Common myeloid progenitor, CD34-positive (primary cell): ENCODE data around the gene PLXNB2.
A peak's percentile ranks its signal among the peaks of the same experiment; 100 is the strongest.

Source experiments
- CTCF ChIA-PET: fragments of 350-600 bp; sonication (Branson Sonifier 250); formaldehyde crosslinking; loops from one replicate; lab custom pipeline; 2021; ENCODE audit warnings: antibody characterized with exemption; lab: Charles Lee
- POLR2A ChIA-PET: fragments of 350-600 bp; sonication (Branson Sonifier 250); formaldehyde crosslinking; loops from one replicate; lab custom pipeline; 2021; ENCODE audit warnings: antibody characterized with exemption; lab: Charles Lee
- DNase-seq, 3 donors: peaks; one replicate each; pipeline versions ENCODE4 v3.0.0 to v3.0.0-alpha.2; 2013
- H3K27ac ChIP-seq, 2 experiments: 1 replicate in 1 of 2; 2 replicates in 1 of 2; pipeline ENCODE4 v1.7.0; 2013; ENCODE audit warnings: inconsistent platforms in 2 of 2, low read length in 2 of 2, mild to moderate bottlenecking in 2 of 2, low read depth in 1 of 2, moderate library complexity in 1 of 2; ENCODE audit not compliant: severe bottlenecking in 2 of 2, insufficient read depth in 1 of 2, poor library complexity in 1 of 2
- H3K27me3 ChIP-seq, 5 experiments: replicated peaks in 2 of 5; 1 replicate in 3 of 5; 2 replicates in 2 of 5; pipeline versions ENCODE4 v1.6.1 to v1.7.0; 2013; ENCODE audit warnings: low read length in 4 of 5, mild to moderate bottlenecking in 2 of 5, moderate library complexity in 2 of 5, inconsistent platforms in 1 of 5; ENCODE audit not compliant: insufficient read depth in 5 of 5, control insufficient read depth in 4 of 5
- H3K36me3 ChIP-seq, 4 experiments: 1 replicate in 2 of 4; 2 replicates in 2 of 4; pipeline versions ENCODE4 v1.6.1 to v1.7.0; 2013; ENCODE audit warnings: low read length in 3 of 4, control low read depth in 1 of 4, mild to moderate bottlenecking in 1 of 4; ENCODE audit not compliant: control insufficient read depth in 4 of 4, insufficient read depth in 4 of 4
- H3K4me1 ChIP-seq, 4 experiments: 1 replicate in 3 of 4; 2 replicates in 1 of 4; pipeline versions ENCODE4 v1.6.1 to v1.7.1; 2013; ENCODE audit warnings: low read length in 3 of 4, mild to moderate bottlenecking in 3 of 4, control low read depth in 1 of 4, inconsistent platforms in 1 of 4, moderate library complexity in 1 of 4; ENCODE audit not compliant: control insufficient read depth in 4 of 4, insufficient read depth in 4 of 4; ENCODE audit errors: control extremely low read depth in 1 of 4
- H3K4me3 ChIP-seq, 7 experiments: 1 replicate in 4 of 7; 2 replicates in 3 of 7; pipeline versions ENCODE4 v1.5.1 to v1.7.0; 2013; ENCODE audit warnings: mild to moderate bottlenecking in 7 of 7, low read length in 6 of 7, moderate library complexity in 6 of 7, inconsistent platforms in 2 of 7, low read depth in 2 of 7, control low read depth in 1 of 7; ENCODE audit not compliant: insufficient read depth in 4 of 7, control insufficient read depth in 1 of 7; ENCODE audit errors: extremely low read depth in 1 of 7
- H3K9me3 ChIP-seq, 5 experiments: 1 replicate in 4 of 5; 2 replicates in 1 of 5; pipeline versions ENCODE4 v1.6.1 to v1.7.1; 2013; ENCODE audit warnings: low read length in 4 of 5, mild to moderate bottlenecking in 2 of 5, inconsistent platforms in 1 of 5, low read depth in 1 of 5, moderate library complexity in 1 of 5; ENCODE audit not compliant: control insufficient read depth in 4 of 5, insufficient read depth in 2 of 5; ENCODE audit errors: control extremely low read depth in 1 of 5
- WGBS: methylation state at CpG from one replicate; pipeline ENCODE4 v1.1.5; 2013; ENCODE audit not compliant: insufficient coverage; 5-methylcytosine and 5-hydroxymethylcytosine counted together

The PLXNB2 gene

DNA sequence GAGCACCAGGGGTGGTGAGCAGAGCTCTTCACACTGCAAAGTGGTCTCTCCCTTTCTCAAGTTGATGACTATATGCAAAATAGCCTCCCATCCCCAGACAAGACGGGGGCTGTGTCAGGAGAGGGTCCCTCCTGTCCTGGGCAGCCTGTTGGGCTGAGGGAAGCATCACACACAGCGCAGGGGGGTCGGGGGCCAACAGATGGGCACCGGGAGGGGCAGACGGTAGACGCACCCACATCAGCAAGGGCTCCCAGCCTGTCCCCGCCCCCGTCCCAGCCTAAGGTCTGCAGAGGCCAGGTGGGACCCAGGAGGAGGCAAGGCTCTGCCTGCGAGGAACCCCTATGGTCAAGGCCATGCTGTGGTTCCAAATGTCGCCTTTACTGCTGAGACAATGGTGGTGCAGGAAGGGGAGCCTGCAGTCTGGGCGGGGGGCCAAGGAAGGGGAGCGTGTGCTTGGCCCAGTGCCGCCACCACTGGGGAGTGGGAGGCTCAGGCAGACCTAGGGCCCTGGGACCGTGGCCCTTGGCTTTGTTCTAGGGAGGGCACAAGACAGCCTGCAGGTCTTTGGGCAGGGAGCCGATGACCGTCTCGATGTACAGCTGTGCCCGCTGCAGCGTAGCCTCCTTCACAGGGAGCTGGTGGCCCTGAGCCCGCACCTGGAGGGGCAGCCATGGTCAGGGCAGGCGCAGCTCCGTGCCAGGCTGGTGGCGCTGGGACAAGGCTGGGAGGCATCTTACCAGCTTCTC is 4.3 kb upstream of the PLXNB2 start:
- ChIA-PET CTCF (interaction anchor here (0.9 to 1.5 kb wide), 2 partner anchors 15 to 17 kb away, joined by 3 read pairs; partner anchors contain the start of gene DENND6B), POLR2A (interaction anchor here (0.9 kb wide), 1 partner anchor 10 kb away, joined by 3 read pairs; no protein-coding TSS in a partner anchor)
- no peak for DNase-seq
- Histone ChIP-seq H3K4me3 (no peak overlapping the region), H3K9me3 (no peaks in the 10 kb centered on the region), H3K36me3 (peaks cover 0 to 5% (median 2%) of the 10 kb centered on the region in 4 experiments), H3K27ac (no peak overlapping the region), H3K27me3 (no peaks in the 10 kb centered on the region), H3K4me1 (peaks cover 0 to 59% (median 54%) of the 10 kb centered on the region in 4 experiments)
- 94% methylated on average over 23 of the region's 23 CpGs for WGBS

DNA sequence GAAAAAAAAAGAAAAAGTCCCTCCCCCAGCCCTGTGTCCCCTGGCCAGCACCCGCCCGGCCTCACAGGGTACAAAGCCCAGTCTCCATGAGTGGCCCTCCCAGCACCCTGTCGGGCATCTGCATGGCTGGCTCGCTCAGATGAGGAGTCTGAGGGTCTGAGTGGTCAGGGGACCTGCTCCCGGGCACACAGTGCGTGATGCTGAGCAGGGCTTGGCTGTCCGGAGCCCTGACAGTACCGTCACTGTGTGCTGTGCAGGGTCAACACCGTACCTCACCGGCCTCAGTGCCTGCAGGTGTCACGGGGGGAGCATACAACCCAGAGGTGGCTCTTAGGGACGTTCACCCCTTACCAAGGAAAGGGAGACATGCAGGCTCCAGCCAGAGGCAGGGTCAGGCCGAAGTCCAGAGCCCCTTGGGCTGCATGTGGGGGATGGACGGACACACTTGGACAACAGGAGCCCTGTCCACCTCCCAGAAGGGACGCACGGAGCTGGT is 3.6 kb upstream of the PLXNB2 start:
- CTCF ChIA-PET: no interaction called here
- Histone ChIP-seq H3K36me3 (peaks cover 0 to 5% (median 2%) of the 10 kb centered on the region in 4 experiments), H3K9me3 (no peaks in the 10 kb centered on the region), H3K4me1 (peaks cover 0 to 64% (median 59%) of the 10 kb centered on the region in 4 experiments), H3K4me3 (no peak overlapping the region), H3K27ac (no peak overlapping the region), H3K27me3 (no peaks in the 10 kb centered on the region)
- POLR2A ChIA-PET: no interaction called here
- no peak for DNase-seq
- WGBS: 95% methylated on average over 14 of the region's 16 CpGs

DNA sequence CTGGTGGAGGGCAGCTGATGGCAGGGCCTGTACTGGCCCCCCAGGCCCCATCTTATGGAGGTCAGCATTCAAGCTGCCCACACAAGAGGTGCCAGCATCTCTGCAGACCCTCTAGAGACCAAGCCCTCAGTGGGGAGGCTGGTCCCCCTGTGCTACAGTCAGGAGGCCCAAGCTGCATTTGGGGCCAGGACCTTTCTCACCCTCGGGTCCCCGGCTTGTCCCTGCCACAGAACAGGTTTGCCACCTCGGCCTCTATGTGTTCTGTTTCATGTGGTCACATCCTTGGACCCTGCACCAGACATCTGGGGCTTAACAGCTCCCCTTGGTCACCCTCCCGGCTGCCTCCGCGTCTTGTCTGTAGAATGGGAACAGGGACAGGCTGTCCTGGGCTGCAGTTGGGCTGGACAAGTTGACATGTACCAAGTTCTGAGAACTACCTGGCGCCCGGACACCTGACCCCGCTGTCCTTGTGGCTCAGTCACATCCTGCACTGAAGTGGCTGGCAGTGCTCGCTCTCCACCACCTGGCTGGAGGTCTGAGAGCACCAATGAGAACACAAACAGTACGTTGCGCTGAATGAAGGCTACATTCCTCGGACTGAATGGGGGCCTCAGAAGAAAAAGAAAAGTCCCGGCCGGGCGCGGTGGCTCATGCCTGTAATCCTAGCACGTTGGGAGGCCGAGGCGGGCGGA is 2.7 kb upstream of the PLXNB2 start:
- WGBS: 79% methylated on average over 2 of the region's 21 CpGs
- DNase-seq: no peak

DNA sequence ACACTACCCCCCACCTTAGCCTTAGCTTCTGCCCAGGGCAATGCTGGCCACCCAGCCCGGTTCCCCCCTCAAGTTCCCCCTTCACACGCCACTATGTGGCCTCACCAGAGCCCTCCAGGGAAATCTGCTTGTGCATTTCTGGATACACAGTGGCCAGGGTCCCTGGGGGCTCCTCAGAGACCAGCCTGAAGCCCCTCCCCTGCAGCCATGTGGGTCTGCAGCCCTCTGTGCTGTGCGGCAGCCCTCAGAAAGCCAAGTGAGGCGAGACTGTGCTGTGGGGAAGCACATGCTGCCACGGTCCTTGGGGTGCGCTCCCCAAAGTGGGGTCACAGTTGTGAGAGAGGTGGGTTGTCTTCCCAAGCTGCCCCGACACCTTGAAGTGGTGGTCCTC is 2.1 kb upstream of the PLXNB2 start:
- ChIA-PET CTCF (interaction anchor here (0.5 to 2.1 kb wide), 4 partner anchors 12 to 28 kb away, joined by 3 to 8 read pairs (median 4); no protein-coding TSS in a partner anchor), POLR2A (no interaction called here)
- Histone ChIP-seq H3K4me1 (peaks cover 0 to 66% (median 59%) of the 10 kb centered on the region in 4 experiments), H3K27ac (no peak overlapping the region), H3K9me3 (no peaks in the 10 kb centered on the region), H3K36me3 (peaks cover 0 to 5% (median 2%) of the 10 kb centered on the region in 4 experiments), H3K4me3 (peak overlapping the region in 1 of 7 experiments; percentile 52), H3K27me3 (no peaks in the 10 kb centered on the region)
- WGBS: 94% methylated on average over 6 of the region's 7 CpGs
- no peak for DNase-seq

More for the DNA sequence above, 2.7 kb upstream of the PLXNB2 start:
- CTCF ChIA-PET: interaction anchor here (0.5 to 2.1 kb wide), 4 partner anchors 11 to 29 kb away, joined by 3 to 8 read pairs (median 4); no protein-coding TSS in a partner anchor
- Histone ChIP-seq H3K36me3 (peaks cover 0 to 5% (median 2%) of the 10 kb centered on the region in 4 experiments), H3K9me3 (no peaks in the 10 kb centered on the region), H3K27ac (no peak overlapping the region), H3K4me3 (no peak overlapping the region), H3K27me3 (no peaks in the 10 kb centered on the region), H3K4me1 (peaks cover 0 to 66% (median 59%) of the 10 kb centered on the region in 4 experiments)
- POLR2A ChIA-PET: no interaction called here

DNA sequence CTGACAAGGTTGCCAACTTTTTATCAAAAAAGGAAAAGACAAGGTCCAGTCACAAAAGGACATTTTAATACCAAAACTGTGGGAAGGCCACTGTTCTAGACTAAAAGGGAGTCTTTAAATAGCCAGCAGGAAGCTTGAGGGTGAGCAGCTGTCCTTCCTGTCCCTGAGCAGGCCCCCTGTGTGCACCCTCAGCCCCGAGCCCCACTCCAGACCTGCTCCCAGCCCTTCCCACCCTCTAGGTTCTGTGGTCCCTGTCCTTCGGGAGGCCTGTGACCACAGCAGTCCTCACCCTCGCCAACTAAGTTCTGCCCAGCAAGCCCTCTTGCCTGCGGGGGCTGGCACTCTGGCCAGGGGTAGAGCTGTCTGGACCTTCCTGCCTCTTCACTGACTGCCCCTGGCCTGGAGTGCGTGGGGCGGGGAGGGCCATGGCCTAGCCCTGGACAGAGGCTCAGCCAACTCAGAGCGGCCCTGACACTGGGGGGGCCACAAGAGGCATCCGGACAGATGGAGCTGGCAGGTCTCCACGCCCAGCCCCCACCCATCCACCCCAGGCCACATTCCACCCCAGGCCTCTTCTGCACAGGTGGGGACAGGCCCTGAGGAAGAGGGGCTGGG is 1.6 kb upstream of the PLXNB2 start:
- Histone ChIP-seq H3K27ac (peak overlapping the region in 1 of 2 experiments; percentile 28), H3K4me3 (peak overlapping the region in 3 of 7 experiments; percentile 3 to 52 (median 4)), H3K9me3 (no peaks in the 10 kb centered on the region), H3K4me1 (peaks cover 0 to 66% (median 59%) of the 10 kb centered on the region in 4 experiments), H3K36me3 (peaks cover 0 to 5% (median 2%) of the 10 kb centered on the region in 4 experiments), H3K27me3 (no peaks in the 10 kb centered on the region)
- POLR2A ChIA-PET: no interaction called here
- 70% methylated on average over 8 of the region's 9 CpGs for WGBS
- CTCF ChIA-PET: interaction anchor here (1.1 to 2.1 kb wide), 3 partner anchors 15 to 27 kb away, joined by 3 to 8 read pairs (median 4); no protein-coding TSS in a partner anchor
- peak in 1 of 3 donors; percentile 19 for DNase-seq

DNA sequence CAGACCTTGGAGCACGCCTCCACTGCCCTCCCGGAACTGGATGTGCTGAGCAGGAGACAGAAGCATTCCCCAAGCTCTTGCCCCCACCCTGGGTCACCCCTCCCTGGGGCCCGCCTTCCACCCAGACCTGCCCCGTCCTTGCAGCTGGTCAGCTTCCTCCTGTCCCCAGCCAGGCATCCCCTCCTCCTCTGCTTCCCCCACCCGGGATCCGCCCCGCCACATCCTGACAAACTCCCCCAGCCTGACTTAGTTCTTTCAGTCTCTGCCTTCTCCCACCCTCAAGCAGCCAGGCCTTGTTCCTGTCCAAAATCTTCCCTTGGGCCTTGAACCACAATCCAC is 1.1 kb upstream of the PLXNB2 start:
- Histone ChIP-seq H3K4me3 (peak overlapping the region in 3 of 7 experiments; percentile 4 to 52 (median 52)), H3K36me3 (peaks cover 0 to 5% (median 2%) of the 10 kb centered on the region in 4 experiments), H3K27ac (peak overlapping the region in 1 of 2 experiments; percentile 34), H3K9me3 (no peaks in the 10 kb centered on the region), H3K27me3 (no peaks in the 10 kb centered on the region), H3K4me1 (peaks cover 0 to 66% (median 59%) of the 10 kb centered on the region in 4 experiments)
- 7% methylated on average over 5 of the region's 7 CpGs for WGBS
- ChIA-PET POLR2A (no interaction called here), CTCF (interaction anchor here (1.7 to 2.1 kb wide), 2 partner anchors 15 to 27 kb away, joined by 3 to 8 read pairs; no protein-coding TSS in a partner anchor)
- peak in 1 of 3 donors; percentile 23 for DNase-seq
